Upper lobe of left lung (tissue), 6 donors: ENCODE data around the gene LRP8. TPM values are rescaled to one million over a fixed set of nuclear protein-coding genes. Genes with fewer than 3 reads are reported as not detected.

ENCODE experiments used
- ATAC-seq, 2 donors: fragments of 200-7000 bp; cut with Tn5 transposase; one replicate each; pipeline ENCODE4 v1.9.1; 2022; ENCODE audit warnings: mild to moderate bottlenecking in 2 of 2, moderate library complexity in 2 of 2; ENCODE audit not compliant: low FRiP score in 2 of 2
- DNase-seq, 2 donors: peaks; one replicate each; pipeline ENCODE4 v3.0.0-alpha.2; 2019 to 2020
- H3K27ac ChIP-seq, 4 donors: fragments of 200-600 bp; sonication (generic); one replicate each; pipeline ENCODE4 v1.5.1; 2016 to 2019
- H3K27me3 ChIP-seq, 4 donors: fragments of 200-600 bp; sonication (generic); one replicate each; pipeline ENCODE4 v1.5.1; 2017 to 2019
- H3K36me3 ChIP-seq, 4 donors: fragments of 200-600 bp; sonication (generic); one replicate each; pipeline ENCODE4 v1.5.1; 2016 to 2019
- H3K4me1 ChIP-seq, 4 donors: fragments of 200-600 bp; sonication (generic); one replicate each; pipeline ENCODE4 v1.5.1; 2018 to 2019
- H3K4me3 ChIP-seq, 4 donors: fragments of 200-600 bp; sonication (generic); one replicate each; pipeline ENCODE4 v1.5.1; 2017 to 2019; ENCODE audit warnings: mild to moderate bottlenecking in 2 of 4, moderate library complexity in 1 of 4
- H3K9me3 ChIP-seq, 4 donors: fragments of 200-600 bp; sonication (generic); one replicate each; pipeline ENCODE4 v1.5.1; 2018 to 2019
- EP300 ChIP-seq, 4 donors: sonication (generic); formaldehyde crosslinking; IDR thresholded peaks; one replicate each; pipeline ENCODE4 v1.5.1; 2017; ENCODE audit warnings: antibody characterized with exemption in 4 of 4, control low read depth in 2 of 4
- POLR2A ChIP-seq, 4 donors: fragments of 450-650 bp; IDR thresholded peaks; one replicate each; pipeline ENCODE4 v1.5.1; 2016 to 2017; ENCODE audit warnings: antibody characterized with exemption in 4 of 4, mild to moderate bottlenecking in 2 of 4
- POLR2AphosphoS5 ChIP-seq, 2 donors: sonication (generic); formaldehyde crosslinking; IDR thresholded peaks; one replicate each; pipeline ENCODE4 v1.5.1; 2017; ENCODE audit warnings: antibody characterized with exemption in 2 of 2
- WGBS, 2 donors: methylation state at CpG; one replicate each; pipeline ENCODE4 v1.1.5; 2017 to 2018; 5-methylcytosine and 5-hydroxymethylcytosine counted together
- total RNA-seq, 6 donors: library from RNA; depleted of rRNA in 4 of 6; stranded (reverse); fragments of >200 nt in 4 of 6; gene quantifications; one replicate each; pipeline versions ENCODE4 v1.1.0 to v1.2.1, GENCODE V29; 2016 to 2021
- TF ChIP-seq, protein P1 (sequence below), 6 experiments: fragments of 450-650 bp in 4 of 6; fragments of 200-600 bp in 2 of 6; sonication (generic) in 2 of 6; IDR thresholded peaks; one replicate each; pipeline ENCODE4 v1.5.1; 2016 to 2019; ENCODE audit warnings: antibody characterized with exemption in 6 of 6
- donor health status: DM: no; HTN: no; CAD: no; lungs with moderate emphysema.
- donor health status: DM: no; HTN: yes; CAD: no; lungs with severe emphysema.

The LRP8 gene
- total RNA-seq, 6 donors from 2014 or later, result 4.6 to 23.0 (median 11.1) TPM

DNA sequence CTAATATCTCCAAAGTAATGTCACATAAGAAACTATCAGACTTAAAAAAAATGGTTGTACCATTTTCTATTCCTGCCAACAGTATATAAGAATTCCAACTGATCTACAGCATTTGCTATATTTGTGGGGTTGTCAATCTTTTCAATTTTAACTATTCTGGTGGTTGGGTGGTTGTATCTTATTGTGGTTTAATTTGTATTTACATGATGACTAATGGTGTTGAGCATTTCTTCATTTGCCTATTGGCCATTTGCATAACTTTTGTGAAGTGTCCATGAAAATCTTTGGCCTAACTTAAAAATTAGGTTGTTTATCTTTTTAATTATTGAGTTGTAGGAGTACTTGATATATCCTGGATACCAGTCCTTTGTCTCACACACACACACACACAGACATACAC, 26.2 kb upstream of the LRP8 start:
- no peak for ATAC-seq
- no peak for DNase-seq
- no peaks in the 10 kb centered on the region for H3K4me1 ChIP-seq

GRCh38 chr1:53352561-53352960, 24.7 kb upstream of the LRP8 start:
- Histone ChIP-seq H3K36me3 (no peaks in the 10 kb centered on the region), H3K27me3 (no peaks in the 10 kb centered on the region), H3K9me3 (peaks cover 0 to 11% (median 0%) of the 10 kb centered on the region in 4 donors), H3K4me1 (no peaks in the 10 kb centered on the region), H3K4me3 (no peak overlapping the region), H3K27ac (no peak overlapping the region)
- TF ChIP-seq POLR2A (IDR thresholded peaks at IDR 0.05), result no peak
- TF ChIP-seq, protein P1, sequence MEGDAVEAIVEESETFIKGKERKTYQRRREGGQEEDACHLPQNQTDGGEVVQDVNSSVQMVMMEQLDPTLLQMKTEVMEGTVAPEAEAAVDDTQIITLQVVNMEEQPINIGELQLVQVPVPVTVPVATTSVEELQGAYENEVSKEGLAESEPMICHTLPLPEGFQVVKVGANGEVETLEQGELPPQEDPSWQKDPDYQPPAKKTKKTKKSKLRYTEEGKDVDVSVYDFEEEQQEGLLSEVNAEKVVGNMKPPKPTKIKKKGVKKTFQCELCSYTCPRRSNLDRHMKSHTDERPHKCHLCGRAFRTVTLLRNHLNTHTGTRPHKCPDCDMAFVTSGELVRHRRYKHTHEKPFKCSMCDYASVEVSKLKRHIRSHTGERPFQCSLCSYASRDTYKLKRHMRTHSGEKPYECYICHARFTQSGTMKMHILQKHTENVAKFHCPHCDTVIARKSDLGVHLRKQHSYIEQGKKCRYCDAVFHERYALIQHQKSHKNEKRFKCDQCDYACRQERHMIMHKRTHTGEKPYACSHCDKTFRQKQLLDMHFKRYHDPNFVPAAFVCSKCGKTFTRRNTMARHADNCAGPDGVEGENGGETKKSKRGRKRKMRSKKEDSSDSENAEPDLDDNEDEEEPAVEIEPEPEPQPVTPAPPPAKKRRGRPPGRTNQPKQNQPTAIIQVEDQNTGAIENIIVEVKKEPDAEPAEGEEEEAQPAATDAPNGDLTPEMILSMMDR (IDR thresholded peaks at IDR 0.05), result no peak
- TF ChIP-seq POLR2AphosphoS5 (IDR thresholded peaks at IDR 0.05), result no peak
- no peak for TF ChIP-seq EP300 (IDR thresholded peaks at IDR 0.05)
- ATAC-seq, result no peak
- 75 to 78% methylated on average over 1 of the region's 1 CpG for WGBS, 2 donors
- DNase-seq, result no peak

More for the DNA sequence above, 26.2 kb upstream of the LRP8 start:
- no peaks in the 10 kb centered on the region for H3K36me3 ChIP-seq
- no peak overlapping the region for H3K27ac ChIP-seq
- peaks cover 0 to 11% (median 5%) of the 10 kb centered on the region in 4 donors for H3K9me3 ChIP-seq
- H3K27me3 ChIP-seq, result no peaks in the 10 kb centered on the region
- TF ChIP-seq POLR2A (IDR thresholded peaks at IDR 0.05), result no peak
- no peak overlapping the region for H3K4me3 ChIP-seq

DNA sequence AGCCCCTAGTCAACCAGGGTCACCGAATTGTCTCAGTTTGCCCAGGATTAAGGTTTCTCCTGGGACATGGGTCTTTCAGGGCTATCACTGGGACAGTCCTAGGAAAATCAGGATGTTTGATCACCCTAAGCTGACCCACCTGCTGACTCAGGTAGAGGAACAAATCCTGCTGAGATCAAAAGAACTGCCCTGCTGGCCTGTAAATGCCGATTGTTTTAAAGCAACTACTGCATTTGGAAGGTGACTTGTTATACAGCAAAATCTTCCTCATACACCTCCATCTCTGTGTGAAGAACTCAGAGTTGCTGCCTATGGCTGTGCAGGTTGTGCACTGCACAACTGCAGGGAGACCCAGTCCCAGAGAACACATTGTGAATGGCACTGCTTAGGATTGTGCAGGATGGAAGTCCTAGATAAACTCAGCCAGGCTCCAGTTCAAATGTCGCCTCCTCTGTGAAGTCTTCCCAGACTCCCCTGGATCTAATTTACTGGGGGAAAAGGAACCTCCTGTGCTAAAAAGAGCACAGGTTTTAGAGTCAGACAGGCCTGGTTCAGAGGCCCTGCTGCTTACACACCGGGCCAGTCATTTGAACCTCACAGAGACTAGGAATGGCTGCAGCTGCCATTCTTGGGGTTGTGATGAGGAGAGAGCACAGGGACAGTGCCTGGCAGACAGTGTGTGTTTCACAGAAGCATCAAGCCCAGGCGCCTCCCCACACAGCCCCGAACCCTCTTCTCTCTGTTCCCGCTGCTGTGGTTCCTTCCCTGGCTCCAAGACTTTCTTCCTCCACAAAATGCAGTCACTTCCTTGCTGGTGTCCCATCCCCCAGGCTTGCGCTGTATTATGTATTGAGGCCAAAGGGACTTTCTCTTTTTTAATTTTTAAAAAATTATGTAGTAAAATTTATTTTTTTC, 23.2 kb upstream of the LRP8 start:
- Histone ChIP-seq H3K27ac (no peak overlapping the region), H3K4me3 (no peak overlapping the region), H3K9me3 (peaks cover 0 to under 1% (median 0%) of the 10 kb centered on the region in 4 donors), H3K4me1 (no peaks in the 10 kb centered on the region), H3K36me3 (no peaks in the 10 kb centered on the region), H3K27me3 (no peaks in the 10 kb centered on the region)
- DNase-seq, result no peak
- ATAC-seq, result no peak
- TF ChIP-seq POLR2AphosphoS5 (IDR thresholded peaks at IDR 0.05), result no peak
- TF ChIP-seq EP300 (IDR thresholded peaks at IDR 0.05), result no peak
- no peak for TF ChIP-seq POLR2A (IDR thresholded peaks at IDR 0.05)
- TF ChIP-seq, protein P1 (IDR thresholded peaks at IDR 0.05), result no peak
- WGBS, 2 donors, result 81 to 92% methylated on average over 6 to 8 of the region's 8 CpGs

DNA sequence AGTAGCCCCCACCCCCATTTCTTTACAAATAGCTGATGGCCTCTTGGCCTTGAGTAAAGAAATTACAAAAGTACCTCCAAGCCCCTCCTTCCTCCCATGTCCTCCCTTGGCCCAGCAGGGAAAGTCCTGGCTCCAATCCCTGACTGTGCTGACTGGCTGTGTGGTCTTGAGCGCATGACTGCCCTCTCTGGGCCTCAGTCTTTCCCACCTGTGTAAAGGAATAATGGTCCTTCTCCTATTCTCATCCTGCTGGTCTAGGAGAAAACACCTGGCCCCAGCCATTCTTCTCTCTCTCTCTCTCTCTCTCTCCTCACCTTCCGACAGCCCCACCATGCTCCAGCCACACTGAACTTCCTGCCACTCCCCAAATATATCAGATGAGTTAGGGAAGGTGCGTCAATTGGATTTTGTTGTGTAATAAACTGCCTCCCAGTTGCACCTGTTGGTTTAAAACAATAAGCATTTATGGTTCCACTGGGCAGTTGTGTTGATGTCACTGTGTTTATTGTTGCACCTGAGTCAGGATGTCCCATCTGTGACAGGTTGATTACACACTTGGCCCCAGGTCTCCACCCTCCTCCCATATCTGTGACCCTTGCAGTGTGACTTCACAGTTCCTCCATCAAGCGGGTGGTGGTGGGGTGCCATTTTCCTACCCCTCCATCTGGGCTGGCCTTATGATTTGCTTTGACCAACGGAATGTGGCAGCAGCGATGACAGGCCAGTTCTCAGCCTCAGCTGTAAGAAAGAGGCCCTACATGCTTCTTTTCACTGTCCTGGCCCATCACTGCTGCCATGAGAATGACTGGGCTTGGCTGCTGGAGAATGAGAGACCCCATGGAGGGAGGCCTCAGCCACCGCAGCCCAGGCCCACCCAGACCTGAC, 22.3 kb upstream of the LRP8 start:
- Histone ChIP-seq H3K9me3 (no peaks in the 10 kb centered on the region), H3K36me3 (no peaks in the 10 kb centered on the region), H3K4me3 (no peak overlapping the region), H3K27me3 (no peaks in the 10 kb centered on the region), H3K4me1 (no peaks in the 10 kb centered on the region), H3K27ac (no peak overlapping the region)
- 88 to 94% methylated on average over 6 to 7 of the region's 7 CpGs for WGBS, 2 donors
- DNase-seq (no peak), ATAC-seq (no peak)
- TF ChIP-seq POLR2AphosphoS5 (IDR thresholded peaks at IDR 0.05), result no peak
- TF ChIP-seq POLR2A (IDR thresholded peaks at IDR 0.05), result no peak
- TF ChIP-seq, protein P1 (IDR thresholded peaks at IDR 0.05), result no peak
- no peak for TF ChIP-seq EP300 (IDR thresholded peaks at IDR 0.05)

GRCh38 chr1:53349369-53349835, 21.5 kb upstream of the LRP8 start:
- Histone ChIP-seq H3K27ac (no peak overlapping the region), H3K4me1 (no peaks in the 10 kb centered on the region), H3K9me3 (no peaks in the 10 kb centered on the region), H3K36me3 (no peaks in the 10 kb centered on the region), H3K27me3 (no peaks in the 10 kb centered on the region), H3K4me3 (no peak overlapping the region)
- TF ChIP-seq EP300 (IDR thresholded peaks at IDR 0.05), result no peak
- no peak for TF ChIP-seq POLR2AphosphoS5 (IDR thresholded peaks at IDR 0.05)
- TF ChIP-seq, protein P1 (IDR thresholded peaks at IDR 0.05), result no peak
- no peak for TF ChIP-seq POLR2A (IDR thresholded peaks at IDR 0.05)
- 80% methylated on average over 1 to 5 of the region's 5 CpGs for WGBS, 2 donors
- DNase-seq (no peak), ATAC-seq (no peak)
